ENCODE results near the gene TUG1. TPM values are rescaled to one million over a fixed set of nuclear protein-coding genes. Genes with fewer than 3 reads are reported as not detected.

TUG1 gene
- polyA plus RNA-seq, 1 donor, result 257 TPM

- DNase-seq, result no peak
These were observed 22.7 kb upstream of the TUG1 start for GRCh38 chr22:30946354-30946753.

GRCh38 chr22:30947173-30947815 is 21.8 kb upstream of the TUG1 start:
- DNase-seq, result no peak

- DNase-seq, result peak; percentile 56
These were observed 21.1 kb upstream of the TUG1 start for GRCh38 chr22:30947816-30948454.

- no peak for DNase-seq
These were observed 20.1 kb upstream of the TUG1 start for GRCh38 chr22:30948930-30949342.

GRCh38 chr22:30949934-30950660 is 19.0 kb upstream of the TUG1 start:
- no peak for DNase-seq

GRCh38 chr22:30953206-30953605 is 15.9 kb upstream of the TUG1 start:
- DNase-seq, result no peak

- DNase-seq, result no peak
These were observed 13.9 kb upstream of the TUG1 start for GRCh38 chr22:30955153-30955552.

GRCh38 chr22:30964858-30965257 is 4.2 kb upstream of the TUG1 start:
- DNase-seq, result no peak

- no peak for DNase-seq
These were observed 796 bp upstream of the TUG1 start, which contains the start of gene MORC2 for GRCh38 chr22:30968015-30968923. Gene MORC2 (minus strand): TSS chr22:30968774. CDS start chr22:30967889, 885 bp downstream.

- DNase-seq, result peak; percentile 25
These were observed 679 bp downstream of the TUG1 start for GRCh38 chr22:30969532-30970355.

- DNase-seq, result no peak
These were observed 1.3 kb downstream of the TUG1 start for GRCh38 chr22:30970356-30970746.

- no peak for DNase-seq
These were observed 9.4 kb downstream of the TUG1 start for GRCh38 chr22:30978304-30978962.

GRCh38 chr22:30979932-30980331 is 10.9 kb downstream of the TUG1 start:
- DNase-seq, result no peak

GRCh38 chr22:30982512-30982911 is 13.4 kb downstream of the TUG1 start:
- DNase-seq, result no peak

GRCh38 chr22:30984317-30984716 is 15.3 kb downstream of the TUG1 start:
- no peak for DNase-seq

- no peak for DNase-seq
These were observed 16.6 kb downstream of the TUG1 start for GRCh38 chr22:30985561-30986208.

GRCh38 chr22:30989474-30989873 is 20.4 kb downstream of the TUG1 start:
- no peak for DNase-seq

GRCh38 chr22:30990690-30991089 is 21.6 kb downstream of the TUG1 start:
- DNase-seq, result no peak

GRCh38 chr22:30992565-30992964 is 23.5 kb downstream of the TUG1 start:
- DNase-seq, result no peak

GRCh38 chr22:30994960-30995359 is 25.9 kb downstream of the TUG1 start:
- no peak for DNase-seq

Data from left kidney (tissue), 2 donors.